GM11168 (cell line): ENCODE results near the gene ZBTB49.

Source experiments
- in situ Hi-C: fragments of 300-500 bp; cut with MboI; formaldehyde crosslinking; loops from one replicate; pipeline ENCODE4 v1.12.0; 2022; ENCODE audit warnings: low sequenced_read_pairs; ENCODE audit not compliant: unreplicated experiment

ZBTB49 gene

GRCh38 chr4:4274226-4274625 is 15.8 kb upstream of the ZBTB49 start:
- in situ Hi-C loops, result no loop called here

GRCh38 chr4:4277531-4277930 is 12.5 kb upstream of the ZBTB49 start:
- in situ Hi-C loops, result no loop called here

- in situ Hi-C loops, result no loop called here
Observed at GRCh38 chr4:4281787-4282186, 8.3 kb upstream of the ZBTB49 start.

- in situ Hi-C loops, result no loop called here
Observed at GRCh38 chr4:4284827-4285618, 5.0 kb upstream of the ZBTB49 start.

GRCh38 chr4:4288098-4288497 is 2.0 kb upstream of the ZBTB49 start:
- in situ Hi-C loops, result no loop called here

- in situ Hi-C loops, result no loop called here
Observed at GRCh38 chr4:4289055-4289454, 996 bp upstream of the ZBTB49 start.

GRCh38 chr4:4289597-4289940 is 482 bp upstream of the ZBTB49 start:
- in situ Hi-C loops, result no loop called here

GRCh38 chr4:4293279-4293678 is 3.2 kb downstream of the ZBTB49 start:
- in situ Hi-C loops, result no loop called here

GRCh38 chr4:4296283-4296846 is 6.3 kb downstream of the ZBTB49 start:
- in situ Hi-C loops, result no loop called here

- in situ Hi-C loops, result no loop called here
Observed at GRCh38 chr4:4299006-4299405, 9.0 kb downstream of the ZBTB49 start.

- in situ Hi-C loops, result no loop called here
Observed at GRCh38 chr4:4302001-4302400, 11.9 kb downstream of the ZBTB49 start.

- in situ Hi-C loops, result no loop called here
Observed at GRCh38 chr4:4302416-4302815, 12.4 kb downstream of the ZBTB49 start.

- in situ Hi-C loops, result no loop called here
Observed at GRCh38 chr4:4306920-4307319, 16.9 kb downstream of the ZBTB49 start.

GRCh38 chr4:4308800-4309441 is 18.9 kb downstream of the ZBTB49 start:
- in situ Hi-C loops, result no loop called here

GRCh38 chr4:4311193-4311592 is 21.1 kb downstream of the ZBTB49 start:
- in situ Hi-C loops, result no loop called here

- in situ Hi-C loops, result no loop called here
Observed at GRCh38 chr4:4315461-4316149, 25.6 kb downstream of the ZBTB49 start.

- in situ Hi-C loops, result no loop called here
Observed at GRCh38 chr4:4316150-4316495, 26.1 kb downstream of the ZBTB49 start.

GRCh38 chr4:4317496-4318232 is 27.6 kb downstream of the ZBTB49 start:
- in situ Hi-C loops, result no loop called here

GRCh38 chr4:4320528-4320927 is 30.5 kb downstream of the ZBTB49 start:
- in situ Hi-C loops, result no loop called here

- in situ Hi-C loops, result no loop called here
Observed at GRCh38 chr4:4320951-4321714, 31.1 kb downstream of the ZBTB49 start.
